ENCODE results near the gene LIMS1. TPM values are rescaled to one million over a fixed set of nuclear protein-coding genes. Genes with fewer than 3 reads are reported as not detected.

The LIMS1 gene
- total RNA-seq, 2 experiments from 2014 or later, result 46.2 to 52.1 TPM

DNA sequence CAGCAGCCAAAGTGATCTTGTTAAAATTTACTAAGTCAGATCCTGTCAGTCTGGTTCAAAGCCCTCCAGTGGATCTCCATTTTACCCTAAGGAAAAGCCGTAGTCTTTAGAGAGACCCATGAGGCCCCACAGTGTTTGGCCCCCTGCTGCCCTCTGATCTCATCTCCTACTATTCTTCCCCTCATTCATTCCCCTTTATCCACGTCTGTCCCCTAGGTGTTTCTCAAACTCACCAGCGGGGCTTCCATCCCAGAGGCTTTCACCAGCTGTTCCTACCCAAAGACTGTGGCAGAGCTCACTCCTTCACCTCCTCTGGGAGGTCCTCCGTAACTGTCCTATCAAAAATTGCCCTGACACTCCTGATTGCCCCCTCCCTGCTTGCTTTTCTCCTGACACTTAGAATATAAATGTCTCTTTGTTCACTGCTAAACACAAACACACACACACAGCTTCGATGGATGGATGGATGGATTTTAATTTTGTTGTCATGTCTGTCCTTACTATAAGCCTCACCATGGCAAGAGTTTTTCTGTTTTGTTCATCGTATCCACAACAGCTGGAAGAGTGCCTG, 26.1 kb downstream of the LIMS1 start:
- DNase-seq (no peak), ATAC-seq (ENCODE audit: low read depth) (no peak)
- no peaks in the 10 kb centered on the region for H3K9me3 Mint-ChIP-seq
- H3K27me3 Mint-ChIP-seq, result no peaks in the 10 kb centered on the region
- POLR2A ChIA-PET, result no interaction called here
- H3K4me3 Mint-ChIP-seq, result no peak overlapping the region
- H3K27ac Mint-ChIP-seq, result no peak overlapping the region
- H3K4me1 Mint-ChIP-seq, result peaks cover 5% of the 10 kb centered on the region
- peaks cover 7% of the 10 kb centered on the region for H3K36me3 Mint-ChIP-seq

DNA sequence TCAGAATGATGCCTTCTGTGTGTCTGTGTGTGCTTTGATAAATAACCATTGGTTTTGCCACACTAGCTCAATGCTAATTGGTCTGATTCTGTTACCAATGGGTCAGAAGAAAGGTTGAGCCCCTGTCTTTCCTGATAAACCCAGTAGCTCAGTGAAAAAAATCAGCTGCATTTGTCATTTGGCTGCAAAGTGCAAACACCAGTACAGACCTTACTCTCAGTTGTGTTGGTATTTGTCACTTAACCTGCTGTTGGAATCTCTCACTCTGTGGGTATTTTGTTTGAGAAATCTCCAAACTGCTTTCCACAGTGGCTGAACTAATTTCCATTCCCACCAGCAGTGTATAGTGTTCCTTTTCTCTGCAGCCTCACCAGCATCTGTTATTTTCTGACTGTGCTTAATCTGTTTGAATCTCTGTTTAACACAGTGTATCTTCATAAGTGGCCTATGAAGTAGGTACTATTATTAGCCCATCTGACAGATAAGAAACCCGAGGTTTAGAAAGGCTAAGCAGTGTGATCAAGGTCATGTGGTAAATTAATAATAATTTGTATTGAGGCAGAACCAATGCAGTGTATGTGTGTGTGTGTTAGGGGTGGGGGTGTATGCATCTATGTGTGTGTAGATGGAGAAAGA, 26.7 kb downstream of the LIMS1 start:
- H3K4me1 Mint-ChIP-seq, result peaks cover 6% of the 10 kb centered on the region

DNA sequence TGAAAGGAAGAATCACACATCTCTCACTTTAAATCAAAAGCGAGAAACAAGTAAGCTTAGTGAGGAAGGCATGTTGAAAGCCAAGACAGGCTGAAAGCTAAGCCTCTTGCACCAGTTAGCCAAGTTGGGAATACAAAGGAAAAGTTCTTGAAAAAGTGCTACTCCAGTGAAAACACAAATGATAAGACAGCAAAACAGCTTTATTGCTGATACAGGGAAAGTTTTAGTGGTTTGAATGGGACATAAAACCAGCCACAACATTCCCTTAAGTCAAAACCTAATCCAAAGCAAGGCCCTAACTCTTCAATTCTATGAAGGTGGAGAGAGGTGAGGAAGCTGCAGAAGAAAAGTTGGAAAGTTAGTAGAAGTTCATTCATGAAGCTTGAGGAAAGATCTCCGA, 28.0 kb downstream of the LIMS1 start:
- H3K36me3 Mint-ChIP-seq, result peaks cover 8% of the 10 kb centered on the region
- H3K27ac Mint-ChIP-seq, result no peak overlapping the region
- no peak for DNase-seq
- POLR2A ChIA-PET, result no interaction called here
- no peaks in the 10 kb centered on the region for H3K9me3 Mint-ChIP-seq
- no peak overlapping the region for H3K4me3 Mint-ChIP-seq
- ATAC-seq (ENCODE audit: low read depth), result no peak
- H3K27me3 Mint-ChIP-seq, result no peaks in the 10 kb centered on the region
- H3K4me1 Mint-ChIP-seq, result peaks cover 8% of the 10 kb centered on the region

More for the DNA sequence above, 26.7 kb downstream of the LIMS1 start:
- peaks cover 7% of the 10 kb centered on the region for H3K36me3 Mint-ChIP-seq
- no peaks in the 10 kb centered on the region for H3K9me3 Mint-ChIP-seq
- H3K4me3 Mint-ChIP-seq, result no peak overlapping the region
- H3K27me3 Mint-ChIP-seq, result no peaks in the 10 kb centered on the region
- POLR2A ChIA-PET, result no interaction called here
- H3K27ac Mint-ChIP-seq, result no peak overlapping the region
- ATAC-seq (ENCODE audit: low read depth) (no peak), DNase-seq (no peak)

DNA sequence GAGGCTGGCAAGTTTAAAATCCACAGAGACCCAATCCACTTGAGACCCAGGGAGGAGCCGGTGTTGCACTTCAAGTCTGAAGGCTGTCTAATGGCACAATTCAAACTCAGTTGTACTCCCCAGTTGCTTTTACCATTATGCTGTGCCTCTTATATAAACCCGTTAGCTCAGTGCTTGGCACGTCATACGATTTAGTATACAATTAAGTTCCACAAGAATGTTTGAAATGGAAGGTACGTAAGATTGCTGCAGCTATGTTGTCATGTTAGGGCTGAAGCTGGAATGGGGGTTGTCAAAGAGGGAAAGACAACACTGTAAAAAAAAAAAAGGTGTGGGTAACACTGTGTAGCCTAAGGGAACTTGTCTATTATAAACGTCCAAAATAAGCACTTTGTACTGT, 30.2 kb downstream of the LIMS1 start:
- peaks cover 8% of the 10 kb centered on the region for H3K4me1 Mint-ChIP-seq
- H3K27ac Mint-ChIP-seq, result no peak overlapping the region
- H3K9me3 Mint-ChIP-seq, result no peaks in the 10 kb centered on the region
- H3K27me3 Mint-ChIP-seq, result no peaks in the 10 kb centered on the region
- DNase-seq (no peak), ATAC-seq (ENCODE audit: low read depth) (no peak)
- POLR2A ChIA-PET, result no interaction called here
- no peak overlapping the region for H3K4me3 Mint-ChIP-seq
- peaks cover 8% of the 10 kb centered on the region for H3K36me3 Mint-ChIP-seq

DNA sequence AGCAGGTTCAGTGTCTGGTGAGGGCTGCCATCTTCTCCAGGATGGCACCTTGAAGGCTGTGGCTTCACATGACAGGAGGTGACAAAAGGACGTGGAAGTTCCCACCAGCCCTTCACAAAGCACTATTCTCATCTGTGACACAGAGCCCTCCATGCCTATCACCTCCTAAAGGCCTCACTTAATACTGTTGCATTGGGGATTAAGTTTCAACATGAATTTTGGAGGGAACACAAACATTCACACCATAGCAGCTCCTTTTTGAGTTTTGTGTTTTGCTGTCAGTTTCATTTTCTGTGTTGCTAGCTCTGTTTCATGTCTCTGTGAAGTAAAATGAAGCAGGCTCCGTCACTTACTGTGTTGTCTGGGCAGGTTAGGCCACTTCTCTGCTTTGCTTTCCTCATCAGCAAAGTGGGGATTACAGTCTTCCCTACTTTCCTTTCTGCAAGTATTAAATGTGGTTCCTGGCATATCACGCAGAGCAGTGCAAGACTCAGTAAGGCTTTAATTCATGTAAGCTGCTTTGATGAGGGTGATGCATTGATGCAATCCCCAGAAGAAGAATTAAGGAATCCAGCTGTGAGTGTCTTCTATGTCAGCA, 31.6 kb downstream of the LIMS1 start:
- no peak for ATAC-seq (ENCODE audit: low read depth)
- Mint-ChIP-seq H3K4me1 (peaks cover 8% of the 10 kb centered on the region), H3K36me3 (peaks cover 8% of the 10 kb centered on the region), H3K27me3 (no peaks in the 10 kb centered on the region), H3K4me3 (no peak overlapping the region), H3K27ac (no peak overlapping the region), H3K9me3 (no peaks in the 10 kb centered on the region)
- no peak for DNase-seq
- POLR2A ChIA-PET, result no interaction called here

DNA sequence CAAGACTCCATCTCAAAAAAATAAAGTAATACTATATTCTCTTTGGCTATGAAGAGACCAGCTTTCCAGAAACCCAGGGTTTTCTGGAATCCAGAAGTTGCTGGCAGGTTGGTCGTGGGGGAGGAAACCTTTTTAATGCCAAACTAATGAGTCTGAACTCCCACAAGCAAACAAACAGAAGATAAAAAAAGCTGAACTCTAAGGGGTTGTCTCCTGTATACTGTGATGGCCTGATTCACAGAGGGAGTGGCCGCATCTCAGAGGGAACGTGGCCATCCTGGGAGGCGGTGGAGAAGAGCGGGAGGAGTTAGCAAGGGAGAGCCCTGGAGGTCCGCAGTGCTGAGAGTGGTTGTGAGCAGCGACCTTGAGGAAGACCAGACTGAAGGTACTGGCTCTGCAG, 36.1 kb downstream of the LIMS1 start:
- no peaks in the 10 kb centered on the region for H3K9me3 Mint-ChIP-seq
- POLR2A ChIA-PET, result no interaction called here
- ATAC-seq (ENCODE audit: low read depth) (no peak), DNase-seq (no peak)
- peaks cover 6% of the 10 kb centered on the region for H3K4me1 Mint-ChIP-seq
- no peaks in the 10 kb centered on the region for H3K27me3 Mint-ChIP-seq
- no peak overlapping the region for H3K27ac Mint-ChIP-seq
- peaks cover 2% of the 10 kb centered on the region for H3K36me3 Mint-ChIP-seq
- no peak overlapping the region for H3K4me3 Mint-ChIP-seq

DNA sequence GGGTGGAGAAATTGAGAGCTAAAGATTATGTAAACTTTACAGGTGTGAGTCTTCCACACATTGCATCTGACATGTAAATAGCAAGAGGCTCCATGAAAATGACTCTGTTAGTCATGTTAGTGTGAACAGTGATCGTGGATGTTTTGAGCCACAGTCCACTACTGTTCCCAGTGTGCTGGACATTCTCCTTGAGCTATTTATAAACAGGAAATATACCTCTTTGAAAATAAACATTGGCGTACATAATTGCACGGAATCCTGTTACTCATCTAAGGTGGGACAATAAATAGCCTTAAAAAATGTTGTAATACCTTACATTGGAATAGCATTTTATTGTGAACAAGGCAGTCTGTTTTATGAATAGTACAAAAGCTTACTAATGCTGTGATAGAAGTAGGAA, 37.0 kb downstream of the LIMS1 start:
- Mint-ChIP-seq H3K9me3 (no peaks in the 10 kb centered on the region), H3K4me3 (no peak overlapping the region), H3K27ac (no peak overlapping the region), H3K27me3 (no peaks in the 10 kb centered on the region), H3K36me3 (peaks cover 2% of the 10 kb centered on the region), H3K4me1 (peaks cover 4% of the 10 kb centered on the region)
- POLR2A ChIA-PET, result no interaction called here
- DNase-seq, result no peak
- ATAC-seq (ENCODE audit: low read depth), result no peak

DNA sequence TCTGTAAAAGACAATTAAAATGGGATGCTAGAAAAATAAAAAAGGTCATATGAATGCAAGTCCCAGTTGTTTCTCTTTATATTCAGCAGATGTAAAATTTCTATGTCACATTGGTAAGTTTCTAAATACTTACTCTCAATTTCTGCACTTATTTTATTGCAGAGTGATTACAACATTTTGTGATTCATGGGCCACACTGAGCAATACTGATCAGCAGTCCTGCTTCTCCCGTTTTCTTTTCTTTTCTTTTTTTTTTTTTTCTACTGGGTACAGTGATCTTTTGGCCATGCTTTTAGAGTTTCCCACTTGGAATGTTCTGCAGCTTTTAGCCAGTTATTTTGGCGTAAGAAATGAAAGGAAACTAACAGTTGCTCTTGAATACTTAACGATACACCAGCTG, 38.8 kb downstream of the LIMS1 start:
- Mint-ChIP-seq H3K27ac (no peak overlapping the region), H3K9me3 (no peaks in the 10 kb centered on the region), H3K4me1 (peaks cover 2% of the 10 kb centered on the region), H3K4me3 (no peak overlapping the region), H3K27me3 (no peaks in the 10 kb centered on the region), H3K36me3 (peaks cover 2% of the 10 kb centered on the region)
- POLR2A ChIA-PET, result no interaction called here
- DNase-seq (no peak), ATAC-seq (ENCODE audit: low read depth) (no peak)

DNA sequence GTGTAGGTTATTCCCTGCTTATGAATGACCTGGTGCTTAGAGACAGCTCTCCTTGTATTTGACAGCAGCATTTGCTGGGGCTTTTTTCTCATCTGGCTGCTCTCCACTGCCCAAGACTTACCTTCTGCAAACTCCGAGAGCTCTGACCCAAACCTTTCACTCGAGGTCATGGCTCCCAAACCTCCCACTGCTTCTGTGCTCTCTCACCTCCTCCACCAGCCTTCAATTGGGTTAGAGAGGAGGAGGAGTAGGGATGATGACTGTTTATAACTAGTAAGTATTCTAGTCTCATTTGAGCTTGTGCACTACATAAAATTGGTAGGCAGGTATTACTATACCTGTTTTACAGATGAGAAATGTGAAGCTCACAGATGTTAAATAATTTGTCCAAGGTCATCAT, 40.1 kb downstream of the LIMS1 start:
- H3K4me3 Mint-ChIP-seq, result no peak overlapping the region
- peaks cover 2% of the 10 kb centered on the region for H3K36me3 Mint-ChIP-seq
- ATAC-seq (ENCODE audit: low read depth), result no peak
- DNase-seq, result no peak
- no peaks in the 10 kb centered on the region for H3K9me3 Mint-ChIP-seq
- peaks cover 2% of the 10 kb centered on the region for H3K4me1 Mint-ChIP-seq
- no peak overlapping the region for H3K27ac Mint-ChIP-seq
- POLR2A ChIA-PET, result no interaction called here
- H3K27me3 Mint-ChIP-seq, result no peaks in the 10 kb centered on the region

DNA sequence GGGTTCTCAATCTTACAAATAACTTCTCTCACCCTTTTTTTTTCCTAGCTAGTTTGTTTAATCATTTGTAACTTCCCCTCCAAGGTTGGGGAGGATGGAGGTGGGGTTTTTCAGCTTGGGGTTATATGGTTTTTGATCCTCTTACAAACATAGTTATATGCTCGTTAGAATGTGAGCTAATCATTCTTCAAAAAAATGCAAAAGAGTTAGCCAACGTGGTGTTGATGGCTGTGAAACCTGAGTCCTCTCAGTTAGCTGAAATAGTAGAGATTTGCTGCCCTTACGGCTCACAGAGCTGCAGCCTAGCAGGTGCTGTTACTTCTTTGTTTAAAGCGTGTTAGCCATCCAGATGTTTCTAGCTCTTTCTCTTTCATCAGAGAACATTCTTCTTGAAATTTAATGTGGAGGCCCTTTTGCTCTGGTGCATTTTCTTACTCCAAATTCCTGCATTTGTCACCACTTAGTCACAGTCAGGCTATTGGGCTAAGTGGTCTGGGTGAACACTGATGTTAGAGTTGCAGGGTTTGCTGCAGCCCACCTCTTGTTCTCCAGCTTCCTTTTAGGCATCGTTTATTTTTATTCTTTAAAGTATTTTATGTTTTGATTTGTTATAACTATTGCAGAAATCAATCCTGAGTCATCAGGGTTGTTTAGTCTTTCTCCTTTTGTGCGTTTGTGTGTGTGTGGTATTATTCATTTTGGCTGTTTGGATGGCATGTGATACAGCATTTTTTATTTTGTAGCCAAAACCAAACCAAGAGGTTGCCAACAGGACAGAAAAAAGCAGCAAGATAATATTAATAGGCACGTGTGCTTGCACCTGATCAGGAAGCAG, 41.1 kb downstream of the LIMS1 start:
- POLR2A ChIA-PET, result no interaction called here
- ATAC-seq (ENCODE audit: low read depth) (no peak), DNase-seq (no peak)
- Mint-ChIP-seq H3K27me3 (no peaks in the 10 kb centered on the region), H3K36me3 (peaks cover 2% of the 10 kb centered on the region), H3K27ac (no peak overlapping the region), H3K4me3 (no peak overlapping the region), H3K4me1 (peaks cover 4% of the 10 kb centered on the region), H3K9me3 (no peaks in the 10 kb centered on the region)

DNA sequence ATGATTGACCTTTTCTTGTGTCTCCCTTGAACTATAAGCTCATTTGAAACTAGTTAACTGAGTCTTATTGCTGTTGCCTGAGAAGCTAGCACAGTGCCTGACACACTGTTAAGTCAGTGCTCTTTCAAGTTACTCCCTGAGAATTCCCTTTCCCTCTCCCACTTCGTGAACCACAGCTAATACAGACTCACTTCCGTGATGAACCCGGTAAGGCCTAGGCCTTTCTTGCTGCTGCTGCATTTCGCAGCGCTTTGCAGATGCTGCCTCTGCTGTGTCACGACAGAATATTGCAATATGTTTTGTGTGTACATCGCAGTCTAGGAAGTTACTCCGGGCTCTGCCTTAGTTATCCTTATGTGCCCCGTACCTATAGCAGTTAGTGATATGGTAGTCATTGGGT, 42.8 kb downstream of the LIMS1 start:
- Mint-ChIP-seq H3K9me3 (no peaks in the 10 kb centered on the region), H3K4me3 (no peak overlapping the region), H3K27me3 (no peaks in the 10 kb centered on the region), H3K36me3 (peaks cover 2% of the 10 kb centered on the region), H3K27ac (no peak overlapping the region), H3K4me1 (peaks cover 5% of the 10 kb centered on the region)
- ATAC-seq (ENCODE audit: low read depth) (no peak), DNase-seq (no peak)
- POLR2A ChIA-PET, result no interaction called here

DNA sequence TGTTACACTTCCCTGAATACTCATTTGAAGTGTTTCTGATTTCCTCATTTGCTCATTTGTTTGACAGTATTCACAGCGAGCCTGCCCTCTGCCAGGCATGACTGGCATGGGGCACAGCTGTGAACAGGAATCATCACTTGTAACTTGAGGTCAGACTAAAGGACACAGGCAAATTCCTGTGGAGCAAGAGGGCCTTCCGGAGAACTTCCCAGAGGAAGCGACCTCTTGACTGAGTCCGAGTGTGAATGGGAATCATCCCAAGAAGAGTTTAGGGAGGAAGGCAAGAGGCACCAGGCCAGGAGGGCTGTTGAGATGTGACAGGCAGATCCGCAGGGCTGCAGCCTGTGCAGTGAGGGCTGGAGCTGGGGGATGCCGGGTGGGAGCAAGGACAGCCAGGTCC, 45.4 kb downstream of the LIMS1 start:
- POLR2A ChIA-PET, result no interaction called here

DNA sequence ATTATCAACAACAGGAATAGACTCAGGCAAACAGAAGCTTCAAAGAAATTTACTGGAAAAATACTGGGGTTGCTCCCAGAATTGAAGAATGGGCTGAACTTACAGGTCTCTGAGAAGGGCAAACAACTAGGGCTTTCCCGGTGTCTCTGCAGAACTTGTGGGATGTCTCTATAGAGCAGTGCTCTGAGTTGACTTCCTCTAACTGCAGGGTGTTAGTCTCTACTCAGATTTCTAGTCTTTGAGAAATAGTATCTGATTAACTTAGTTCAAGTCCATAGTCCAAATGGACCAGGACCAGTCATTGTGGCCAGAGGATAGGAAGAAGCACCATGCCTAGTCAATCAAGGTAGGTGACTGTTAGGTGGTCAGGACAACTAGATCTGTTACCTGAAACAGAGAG, 45.8 kb downstream of the LIMS1 start:
- Mint-ChIP-seq H3K9me3 (no peaks in the 10 kb centered on the region), H3K4me3 (no peak overlapping the region), H3K36me3 (peaks cover 2% of the 10 kb centered on the region), H3K4me1 (peaks cover 9% of the 10 kb centered on the region), H3K27ac (no peak overlapping the region), H3K27me3 (no peaks in the 10 kb centered on the region)
- POLR2A ChIA-PET, result no interaction called here
- DNase-seq, result no peak
- ATAC-seq (ENCODE audit: low read depth), result no peak

More for the DNA sequence above, 45.4 kb downstream of the LIMS1 start:
- ATAC-seq (ENCODE audit: low read depth) (no peak), DNase-seq (no peak)
- Mint-ChIP-seq H3K27me3 (no peaks in the 10 kb centered on the region), H3K4me3 (no peak overlapping the region), H3K9me3 (no peaks in the 10 kb centered on the region), H3K36me3 (peaks cover 2% of the 10 kb centered on the region), H3K27ac (no peak overlapping the region), H3K4me1 (peaks cover 9% of the 10 kb centered on the region)
